Stimulated activated effector memory CD8-positive, alpha-beta T cell treated with anti-CD3 and anti-CD28 coated beads, Interleukin-12 subunit alpha, Interleukin-12 subunit beta, amount 100 ng/mL, for 72 hours (primary cell): Measurements from ENCODE around the gene KRTAP10-12.

ENCODE experiments used
- ATAC-seq: fragments of 150-1000 bp; cut with Tn5 transposase; 2 replicates; pipeline ENCODE4 v1.10.0; 2021
- DNase-seq, 2 donors: peaks; one replicate each; pipeline ENCODE4 v3.0.0; 2021 to 2022; ENCODE audit warnings: low spot score in 2 of 2
- H3K27ac Mint-ChIP-seq: one replicate; pipeline ENCODE4 v1.8.0; 2022; ENCODE audit warnings: mild to moderate bottlenecking, mixed read lengths
- H3K36me3 Mint-ChIP-seq: one replicate; pipeline ENCODE4 v1.8.0; 2022; ENCODE audit warnings: mild to moderate bottlenecking, mixed read lengths
- H3K4me1 Mint-ChIP-seq: one replicate; pipeline ENCODE4 v1.8.0; 2022; ENCODE audit warnings: mixed read lengths
- H3K4me3 Mint-ChIP-seq: one replicate; pipeline ENCODE4 v1.8.0; 2022; ENCODE audit warnings: mild to moderate bottlenecking, mixed read lengths
- H3K9me3 Mint-ChIP-seq: one replicate; pipeline ENCODE4 v1.8.0; 2022; ENCODE audit warnings: mixed read lengths

Gene KRTAP10-12

DNA sequence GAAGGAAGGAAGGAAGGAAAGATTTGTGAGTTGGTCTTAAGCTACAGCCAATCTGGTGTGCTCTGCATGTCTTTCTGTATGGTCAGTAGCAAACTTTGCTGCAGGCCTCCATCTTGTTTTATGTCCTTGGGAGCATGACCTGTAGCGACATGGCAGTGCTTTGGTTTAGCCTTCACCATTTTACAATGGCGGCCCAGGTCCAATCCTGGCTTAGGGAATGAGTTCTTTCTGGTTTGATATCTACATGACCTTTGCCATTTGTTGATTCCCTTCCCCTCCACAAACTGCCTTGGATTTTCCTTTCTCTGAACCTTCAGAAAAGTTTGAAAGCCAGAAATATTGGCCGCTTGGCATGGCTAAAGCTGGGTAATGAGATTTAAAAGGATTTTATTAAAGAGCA lies 44.9 kb downstream of the KRTAP10-12 start:
- Mint-ChIP-seq H3K27ac (no peak overlapping the region), H3K36me3 (no peaks in the 10 kb centered on the region), H3K4me3 (no peak overlapping the region), H3K9me3 (no peaks in the 10 kb centered on the region), H3K4me1 (no peaks in the 10 kb centered on the region)
- no peak for DNase-seq
- no peak for ATAC-seq

- Mint-ChIP-seq H3K4me1 (no peaks in the 10 kb centered on the region), H3K27ac (no peak overlapping the region), H3K4me3 (no peak overlapping the region), H3K36me3 (no peaks in the 10 kb centered on the region), H3K9me3 (no peaks in the 10 kb centered on the region)
- no peak for DNase-seq
- no peak for ATAC-seq
Measured at GRCh38 chr21:44742418-44743153, 45.6 kb downstream of the KRTAP10-12 start.
